Kidney (tissue), 22 donors: ENCODE data around the gene FKBP1C. TPM values are rescaled to one million over a fixed set of nuclear protein-coding genes. Genes with fewer than 3 reads are reported as not detected.
"Not testable (repeated sequence)": the region's sequence is repeated elsewhere in the genome, so short reads cannot be mapped to it uniquely, and the experiment has no call there.

Experiments used
- DNase-seq, 5 donors: peaks; one replicate each; pipeline ENCODE4 v3.0.0-alpha.2; 2013 to 2020
- FAIRE-seq: peaks from 2 replicates; lab custom pipeline; 2012; peaks lifted over from hg19 to GRCh38; lab: Jason Lieb, UNC
- H3K27ac ChIP-seq, 2 donors: one replicate each; pipeline ENCODE4 v1.7.0; 2013; ENCODE audit warnings: low read depth in 2 of 2, low read length in 2 of 2, inconsistent platforms in 1 of 2
- H3K27me3 ChIP-seq: one replicate; pipeline ENCODE4 v1.7.1; 2013; ENCODE audit warnings: low read length, inconsistent platforms; ENCODE audit not compliant: control insufficient read depth, insufficient read depth
- H3K36me3 ChIP-seq, 3 donors: one replicate each; pipeline versions ENCODE4 v1.7.0 to v1.7.1; 2013; ENCODE audit warnings: low read length in 3 of 3, control low read depth in 1 of 3, inconsistent platforms in 1 of 3; ENCODE audit not compliant: insufficient read depth in 3 of 3, control insufficient read depth in 2 of 3
- H3K4me1 ChIP-seq, 3 donors: one replicate each; pipeline versions ENCODE4 v1.7.0 to v1.7.1; 2013; ENCODE audit warnings: low read length in 3 of 3, inconsistent platforms in 1 of 3, low read depth in 1 of 3; ENCODE audit not compliant: control insufficient read depth in 2 of 3, insufficient read depth in 2 of 3
- H3K4me3 ChIP-seq, 3 donors: one replicate each; pipeline versions ENCODE4 v1.7.0 to v1.8.1; 2013; ENCODE audit warnings: low read length in 3 of 3, control low read depth in 1 of 3, inconsistent platforms in 1 of 3
- H3K9ac ChIP-seq, 3 donors: one replicate each; pipeline versions ENCODE4 v1.7.0 to v1.7.1; 2013; ENCODE audit warnings: low read length in 3 of 3, control low read depth in 1 of 3, inconsistent platforms in 1 of 3
- H3K9me3 ChIP-seq, 3 donors: one replicate each; pipeline versions ENCODE4 v1.7.0 to v1.7.1; 2013; ENCODE audit warnings: low read length in 3 of 3, control low read depth in 1 of 3, inconsistent platforms in 1 of 3; ENCODE audit not compliant: control insufficient read depth in 2 of 3, insufficient read depth in 1 of 3
- intact Hi-C: fragments of 100-400 bp; cut with DNase I; formaldehyde crosslinking; loops from one replicate; pipeline ENCODE4 v1.11.1; 2022
- long read RNA-seq, 10 donors: library from polyadenylated mRNA in 1 of 10; unstranded in 1 of 10; transcript quantifications; one replicate each; pipeline ENCODE4 v2.0.0 and lab custom pipeline, GENCODE V29; 2021 to 2026
- polyA plus RNA-seq: library from polyadenylated mRNA; stranded (reverse); fragments of 350-450 nt; fragmentation: Illumina TruSeq; extraction: RNeasy Lipid Tissue Mini Kit (QIAGEN cat#74804); gene quantifications from one replicate; pipeline ENCODE4 v1.2.3, GENCODE V29; 2014; ENCODE audit warnings: low read depth, low replicate concordance; ENCODE audit not compliant: insufficient read depth
- total RNA-seq: library from RNA; stranded (reverse); fragmentation: NEBNext Ultra II Directional; extraction: Animal tissue kit (Norgen Biotek cat#: 25700); gene quantifications from one replicate; pipeline ENCODE4 v1.2.1, GENCODE V29; 2021
- TF ChIP-seq, protein P1 (sequence below): IDR thresholded peaks from 3 replicates; pipeline ENCODE4 v1.5.1; 2012; ENCODE audit warnings: mild to moderate bottlenecking, moderate library complexity, borderline replicate concordance; ENCODE audit not compliant: insufficient read depth; ENCODE audit errors: extremely low read depth
- donor health status: control.
- donor health status: control.
- donor health status: control.
- donor health status: control.
- donor health status: control.
- donor health status: DM: yes; HTN: yes; CAD: no.
- donor health status: Normal renal cell carcinoma (clear cell type).

Gene FKBP1C
- total RNA-seq: 0.25 TPM
- polyA plus RNA-seq: 1.6 TPM
- long read RNA-seq, donor 1, transcript FKBP1C-201 (1 exons, 1,579 nt): major isoform, 27 of 27 reads
- long read RNA-seq, donor 1, partial matches to known transcripts: 0 of 27 reads
- long read RNA-seq, donor 1, other reads (novel, unspliced or antisense): 0 of 27 reads
- long read RNA-seq, donor 2, transcript FKBP1C-201 (1 exons, 1,579 nt): major isoform, 25 of 25 reads
- long read RNA-seq, donor 2, partial matches to known transcripts: 0 of 25 reads
- long read RNA-seq, donor 2, other reads (novel, unspliced or antisense): 0 of 25 reads
- long read RNA-seq, donor 3, transcript FKBP1C-201 (1 exons, 1,579 nt): major isoform, 27 of 27 reads
- long read RNA-seq, donor 3, partial matches to known transcripts: 0 of 27 reads
- long read RNA-seq, donor 3, other reads (novel, unspliced or antisense): 0 of 27 reads
- long read RNA-seq, donor 4, transcript FKBP1C-201 (1 exons, 1,579 nt): major isoform, 6 of 6 reads
- long read RNA-seq, donor 4, partial matches to known transcripts: 0 of 6 reads
- long read RNA-seq, donor 4, other reads (novel, unspliced or antisense): 0 of 6 reads
- long read RNA-seq, donor 5, partial matches to known transcripts: 0 of 3 reads
- long read RNA-seq, donor 5, other reads (novel, unspliced or antisense): 0 of 3 reads
- long read RNA-seq, donor 6, transcript FKBP1C-201 (1 exons, 1,579 nt): major isoform, 12 of 12 reads
- long read RNA-seq, donor 6, partial matches to known transcripts: 0 of 12 reads
- long read RNA-seq, donor 6, other reads (novel, unspliced or antisense): 0 of 12 reads
- long read RNA-seq, donor 7: 0 reads
- long read RNA-seq, donor 8, transcript FKBP1C-201 (1 exons, 1,579 nt): major isoform, 30 of 30 reads
- long read RNA-seq, donor 8, partial matches to known transcripts: 0 of 30 reads
- long read RNA-seq, donor 8, other reads (novel, unspliced or antisense): 0 of 30 reads
- long read RNA-seq, donor 9, partial matches to known transcripts: 0 of 4 reads
- long read RNA-seq, donor 9, other reads (novel, unspliced or antisense): 0 of 4 reads
- long read RNA-seq, donor 10, transcript FKBP1C-201 (1 exons, 1,579 nt): major isoform, 41 of 41 reads
- long read RNA-seq, donor 10, partial matches to known transcripts: 0 of 41 reads
- long read RNA-seq, donor 10, other reads (novel, unspliced or antisense): 0 of 41 reads

DNA sequence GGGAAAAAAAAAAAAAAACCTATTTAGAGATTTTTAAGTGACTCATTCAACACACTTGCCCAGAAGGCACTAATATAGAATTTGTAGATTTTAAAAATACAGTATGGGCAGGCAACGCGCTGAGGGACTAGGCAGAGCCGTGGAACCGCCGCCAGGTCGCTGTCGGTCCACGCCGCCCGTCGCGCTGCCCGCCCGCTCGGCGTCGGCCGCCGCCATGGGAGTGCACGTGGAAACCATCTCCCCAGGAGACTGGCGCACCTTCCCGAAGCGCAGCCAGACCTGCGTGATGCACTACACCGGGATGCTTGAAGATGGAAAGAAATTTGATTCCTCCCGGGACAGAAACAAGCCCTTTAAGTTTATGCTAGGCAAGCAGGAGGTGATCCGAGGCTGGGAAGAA lies at the start of gene FKBP1C:
Gene FKBP1C (plus strand): TSS at position 127 of the 400 bp plus-strand sequence.
- intact Hi-C loops, DNase-seq, H3K4me1 ChIP-seq, H3K9me3 ChIP-seq, H3K27me3 ChIP-seq, H3K36me3 ChIP-seq, FAIRE-seq, H3K27ac ChIP-seq, H3K4me3 ChIP-seq, H3K9ac ChIP-seq: not testable (repeated sequence)

- H3K9ac ChIP-seq, H3K27me3 ChIP-seq, H3K36me3 ChIP-seq, FAIRE-seq, H3K4me3 ChIP-seq, intact Hi-C loops, H3K4me1 ChIP-seq, H3K27ac ChIP-seq, H3K9me3 ChIP-seq: not testable (repeated sequence)
- peak in 1 of 5 donors; percentile 66 for DNase-seq
Observed at GRCh38 chr6:63164047-63164803, 47.0 kb upstream of the FKBP1C start.

DNA sequence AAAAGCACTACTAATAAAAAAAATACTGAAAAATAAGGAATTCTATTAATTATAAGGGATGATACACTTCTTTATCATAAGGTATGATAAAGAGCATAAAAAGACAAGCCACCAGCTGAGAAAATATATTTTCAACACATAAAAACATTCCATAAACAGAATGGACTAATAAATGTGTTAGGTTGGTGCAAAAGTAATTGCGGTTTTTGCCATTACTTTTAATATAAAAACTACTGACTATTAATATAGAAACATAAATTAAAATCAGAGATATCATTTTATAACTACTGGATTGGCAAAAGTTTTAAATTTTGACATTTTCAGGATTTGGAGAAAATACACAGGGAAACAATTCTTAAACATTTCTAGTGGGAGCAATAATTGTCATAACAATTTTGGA lies 37.1 kb upstream of the FKBP1C start:
- TF ChIP-seq, protein P1, sequence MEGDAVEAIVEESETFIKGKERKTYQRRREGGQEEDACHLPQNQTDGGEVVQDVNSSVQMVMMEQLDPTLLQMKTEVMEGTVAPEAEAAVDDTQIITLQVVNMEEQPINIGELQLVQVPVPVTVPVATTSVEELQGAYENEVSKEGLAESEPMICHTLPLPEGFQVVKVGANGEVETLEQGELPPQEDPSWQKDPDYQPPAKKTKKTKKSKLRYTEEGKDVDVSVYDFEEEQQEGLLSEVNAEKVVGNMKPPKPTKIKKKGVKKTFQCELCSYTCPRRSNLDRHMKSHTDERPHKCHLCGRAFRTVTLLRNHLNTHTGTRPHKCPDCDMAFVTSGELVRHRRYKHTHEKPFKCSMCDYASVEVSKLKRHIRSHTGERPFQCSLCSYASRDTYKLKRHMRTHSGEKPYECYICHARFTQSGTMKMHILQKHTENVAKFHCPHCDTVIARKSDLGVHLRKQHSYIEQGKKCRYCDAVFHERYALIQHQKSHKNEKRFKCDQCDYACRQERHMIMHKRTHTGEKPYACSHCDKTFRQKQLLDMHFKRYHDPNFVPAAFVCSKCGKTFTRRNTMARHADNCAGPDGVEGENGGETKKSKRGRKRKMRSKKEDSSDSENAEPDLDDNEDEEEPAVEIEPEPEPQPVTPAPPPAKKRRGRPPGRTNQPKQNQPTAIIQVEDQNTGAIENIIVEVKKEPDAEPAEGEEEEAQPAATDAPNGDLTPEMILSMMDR: no peak
- Histone ChIP-seq H3K36me3 (no peaks in the 10 kb centered on the region), H3K27ac (no peak overlapping the region), H3K4me3 (no peak overlapping the region), H3K9ac (no peak overlapping the region), H3K27me3 (no peaks in the 10 kb centered on the region), H3K9me3 (no peaks in the 10 kb centered on the region), H3K4me1 (no peaks in the 10 kb centered on the region)
- DNase-seq: no peak
- no peak for FAIRE-seq
- intact Hi-C loops: no loop called here

DNA sequence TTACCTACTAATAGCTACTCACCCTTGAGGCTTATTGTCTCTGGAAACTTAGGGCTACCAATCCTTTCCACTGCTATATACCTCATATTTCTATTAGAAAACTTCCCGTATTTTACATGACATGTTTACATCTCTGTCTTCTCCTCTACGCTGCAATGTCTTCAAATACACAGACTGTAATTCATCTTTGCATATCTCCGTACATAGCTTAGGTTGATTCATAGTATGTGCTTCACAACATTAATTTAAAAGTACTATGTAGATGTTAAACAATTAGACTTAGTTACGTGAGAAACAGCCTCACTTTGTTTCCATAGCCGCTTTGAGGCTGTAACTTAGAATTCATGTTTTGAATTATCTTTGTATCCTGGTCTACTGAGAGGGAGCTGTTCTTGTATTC lies 35.1 kb upstream of the FKBP1C start:
- DNase-seq (no peak), FAIRE-seq (no peak)
- Histone ChIP-seq H3K9me3 (no peaks in the 10 kb centered on the region), H3K4me3 (no peak overlapping the region), H3K36me3 (no peaks in the 10 kb centered on the region), H3K4me1 (no peaks in the 10 kb centered on the region), H3K27me3 (no peaks in the 10 kb centered on the region), H3K27ac (no peak overlapping the region), H3K9ac (no peak overlapping the region)
- TF ChIP-seq, protein P1: no peak
- intact Hi-C loops: no loop called here
